SK-N-SH (cell line): ENCODE measurements around the gene MECP2. TPM values are rescaled to one million over a fixed set of nuclear protein-coding genes. Genes with fewer than 3 reads are reported as not detected.

Experiments
- CTCF ChIA-PET: fragments of 300-600, 350-600 bp; formaldehyde crosslinking; extraction: SDS; loops from one replicate; lab custom pipeline; 2021; lab: Yijun Ruan, JAX
- POLR2A ChIA-PET: fragments of 350-600 bp; sonication (Branson Sonifier 250); formaldehyde crosslinking; extraction: SDS; loops from one replicate; lab custom pipeline; 2020; ENCODE audit warnings: antibody characterized with exemption, inconsistent platforms; lab: Yijun Ruan, JAX
- DNase-seq: peaks from one replicate; pipeline ENCODE4 v3.0.0; 2012
- H2AFZ ChIP-seq: fragments of 200-600 bp; sonication (generic); 2 replicates; pipeline ENCODE4 v1.8.1; 2016; ENCODE audit warnings: antibody characterized with exemption, mild to moderate bottlenecking, low read depth
- H3F3A ChIP-seq: fragments of 200-600 bp; sonication (generic); replicated peaks from 2 replicates; pipeline ENCODE3; 2016; ENCODE audit warnings: antibody characterized with exemption, mild to moderate bottlenecking; ENCODE audit not compliant: insufficient read depth
- H3K27ac ChIP-seq, 2 experiments: fragments of 200-500 bp in 1 of 2; fragments of 200-600 bp in 1 of 2; sonication (Bioruptor generic) in 1 of 2; sonication (generic), shearing (Covaris generic) in 1 of 2; 2 replicates each; pipeline versions ENCODE4 v1.5.1 to v1.6.1; 2014 to 2016; ENCODE audit warnings: low read depth in 2 of 2, inconsistent platforms in 1 of 2, low read length in 1 of 2, mild to moderate bottlenecking in 1 of 2, mixed read lengths in 1 of 2
- H3K27me3 ChIP-seq: fragments of 200-600 bp; sonication (generic), shearing (Covaris generic); 2 replicates; pipeline ENCODE4 v1.6.1; 2016; ENCODE audit warnings: mixed run types; ENCODE audit not compliant: insufficient read depth
- H3K36me3 ChIP-seq, 2 experiments: fragments of 200-500 bp in 1 of 2; fragments of 200-600 bp in 1 of 2; sonication (Bioruptor generic) in 1 of 2; sonication (generic) in 1 of 2; replicated peaks in 1 of 2; 2 replicates each; pipeline versions ENCODE3 to v1.5.1; 2014 to 2016; ENCODE audit warnings: low read length in 1 of 2, mild to moderate bottlenecking in 1 of 2; ENCODE audit not compliant: insufficient read depth in 2 of 2, control insufficient read depth in 1 of 2
- H3K4me1 ChIP-seq, 2 experiments: fragments of 200-500 bp in 1 of 2; fragments of 200-600 bp in 1 of 2; sonication (Bioruptor generic) in 1 of 2; sonication (generic), shearing (Covaris generic) in 1 of 2; 2 replicates each; pipeline versions ENCODE4 v1.5.1 to v1.6.1; 2014 to 2016; ENCODE audit warnings: low read depth in 1 of 2, low read length in 1 of 2, mixed run types in 1 of 2; ENCODE audit not compliant: insufficient read depth in 2 of 2, control insufficient read depth in 1 of 2
- H3K4me2 ChIP-seq: fragments of 200-600 bp; sonication (generic), shearing (Covaris generic); 2 replicates; pipeline ENCODE4 v1.6.1; 2017; ENCODE audit warnings: mixed run types
- H3K4me3 ChIP-seq, 2 experiments: fragments of 200-500 bp in 1 of 2; fragments of 200-600 bp in 1 of 2; sonication (Bioruptor generic) in 1 of 2; sonication (generic), shearing (Covaris generic) in 1 of 2; 2 replicates each; pipeline versions ENCODE4 v1.5.1 to v1.8.1; 2014 to 2016; ENCODE audit warnings: low read depth in 2 of 2, inconsistent platforms in 1 of 2, low read length in 1 of 2, mild to moderate bottlenecking in 1 of 2, mixed read lengths in 1 of 2, moderate library complexity in 1 of 2
- H3K79me2 ChIP-seq: fragments of 200-600 bp; sonication (generic); 2 replicates; pipeline ENCODE4 v1.8.1; 2017; ENCODE audit warnings: mild to moderate bottlenecking; ENCODE audit not compliant: insufficient read depth
- H3K9ac ChIP-seq: fragments of 200-600 bp; sonication (generic); 2 replicates; pipeline ENCODE4 v1.6.1; 2017; ENCODE audit warnings: mixed run types
- H3K9me2 ChIP-seq: fragments of 200-600 bp; sonication (generic); 2 replicates; pipeline ENCODE4 v1.6.1; 2017; ENCODE audit warnings: mixed run types
- H3K9me3 ChIP-seq: fragments of 200-600 bp; sonication (generic); 2 replicates; pipeline ENCODE4 v1.6.1; 2017; ENCODE audit warnings: mixed run types, mild to moderate bottlenecking, moderate library complexity
- H4K20me1 ChIP-seq: fragments of 200-600 bp; sonication (generic); 2 replicates; pipeline ENCODE4 v1.6.1; 2017; ENCODE audit warnings: mild to moderate bottlenecking, mixed run types; ENCODE audit not compliant: insufficient read depth
- CTCF ChIP-seq: fragments of 200-600 bp; sonication (generic); IDR thresholded peaks from 2 replicates; pipeline ENCODE4 v1.6.1; 2017; ENCODE audit warnings: antibody characterized with exemption, mild to moderate bottlenecking, moderate library complexity
- FOXM1 ChIP-seq: IDR thresholded peaks from 2 replicates; pipeline ENCODE4 v1.4.0; 2012; ENCODE audit warnings: low read depth, mild to moderate bottlenecking
- GABPA ChIP-seq: IDR thresholded peaks from 2 replicates; pipeline ENCODE4 v1.4.0; 2012; ENCODE audit warnings: low read depth, mild to moderate bottlenecking
- GATA2 ChIP-seq: sonication (generic); formaldehyde crosslinking; IDR thresholded peaks from 2 replicates; pipeline ENCODE4 v1.5.0; 2020; ENCODE audit warnings: mild to moderate bottlenecking, missing genetic modification reagents
- MAX ChIP-seq: IDR thresholded peaks from 2 replicates; pipeline ENCODE4 v1.4.0; 2012; ENCODE audit warnings: low read depth
- MEF2A ChIP-seq: IDR thresholded peaks from 2 replicates; pipeline ENCODE4 v1.4.0; 2012; ENCODE audit warnings: low read depth, borderline replicate concordance
- MXI1 ChIP-seq: IDR thresholded peaks from 2 replicates; pipeline ENCODE4 v1.6.1; 2012; ENCODE audit warnings: mild to moderate bottlenecking, low read depth, low read length, improper control_type of control experiment
- NRF1 ChIP-seq: IDR thresholded peaks from 2 replicates; pipeline ENCODE4 v1.6.1; 2012; ENCODE audit warnings: low read depth, mild to moderate bottlenecking, low read length
- POLR2AphosphoS5 ChIP-seq: IDR thresholded peaks from 2 replicates; pipeline ENCODE4 v1.6.1; 2012; ENCODE audit warnings: low read depth, low read length
- RCOR1 ChIP-seq: fragments of 150-350 bp; IDR thresholded peaks from 2 replicates; pipeline ENCODE4 v1.6.1; 2017; ENCODE audit warnings: antibody characterized with exemption, low read length
- REST ChIP-seq: IDR thresholded peaks from 2 replicates; pipeline ENCODE4 v1.6.1; 2012; ENCODE audit warnings: mild to moderate bottlenecking, low read depth, low read length, moderate library complexity
- RXRA ChIP-seq: IDR thresholded peaks from 2 replicates; pipeline ENCODE4 v1.4.0; 2012; ENCODE audit warnings: low read depth, mild to moderate bottlenecking, borderline replicate concordance
- SMC3 ChIP-seq: IDR thresholded peaks from 2 replicates; pipeline ENCODE4 v1.6.1; 2012; ENCODE audit warnings: low read depth, low read length, improper control_type of control experiment
- TCF12 ChIP-seq: IDR thresholded peaks from 2 replicates; pipeline ENCODE4 v1.4.0; 2012
- TEAD4 ChIP-seq: IDR thresholded peaks from 2 replicates; pipeline ENCODE4 v1.4.0; 2012; ENCODE audit warnings: mild to moderate bottlenecking, borderline replicate concordance; ENCODE audit not compliant: insufficient read depth
- USF2 ChIP-seq: fragments of 150-350 bp; IDR thresholded peaks from 2 replicates; pipeline ENCODE4 v1.6.1; 2017; ENCODE audit warnings: antibody characterized with exemption, low read length, low read depth, borderline replicate concordance
- WGBS: methylation state at CpG from one replicate; pipeline ENCODE4 v1.1.6; 2017; ENCODE audit warnings: low lambda C conversion rate; 5-methylcytosine and 5-hydroxymethylcytosine counted together
- polyA plus RNA-seq, 3 experiments: library from polyadenylated mRNA; depleted of rRNA; stranded (reverse); fragments of >200 nt; gene quantifications; 2 replicates each; pipeline ENCODE4 v1.2.3, GENCODE V29; 2012

Gene MECP2
- polyA plus RNA-seq, 1 of the 3 experiments (the other 2 are of a cell fraction): 8.2 TPM

- DNase-seq: no peak
- Histone ChIP-seq H3K27ac (no peak overlapping the region), H3K27me3 (peaks cover 79% of the 10 kb centered on the region), H3K9me3 (no peaks in the 10 kb centered on the region), H2AFZ (no peak overlapping the region), H4K20me1 (no peaks in the 10 kb centered on the region), H3K4me3 (no peak overlapping the region), H3K79me2 (no peaks in the 10 kb centered on the region), H3K9me2 (no peaks in the 10 kb centered on the region), H3F3A (no peaks in the 10 kb centered on the region), H3K36me3 (peaks cover 0 to 11% of the 10 kb centered on the region in 2 experiments), H3K4me1 (no peaks in the 10 kb centered on the region; a peak in 1 of 4 replicates), H3K4me2 (no peak overlapping the region), H3K9ac (no peak overlapping the region)
- ChIA-PET POLR2A (no interaction called here), CTCF (interaction anchor here (1.1 to 12.4 kb wide), 4 partner anchors 9 to 24 kb away, joined by 3 to 94 read pairs (median 5); no protein-coding TSS in a partner anchor)
- WGBS: 8% methylated on average over 1 of the region's 1 CpG
- TF ChIP-seq POLR2AphosphoS5: no peak
- TF ChIP-seq USF2: no peak
- no peak for TF ChIP-seq TCF12
- TF ChIP-seq CTCF: no peak
- no peak for TF ChIP-seq SMC3
- no peak for TF ChIP-seq MAX
- no peak for TF ChIP-seq MXI1
- no peak for TF ChIP-seq RCOR1
- TF ChIP-seq TEAD4: no peak
- TF ChIP-seq GABPA: no peak
- TF ChIP-seq REST: no peak
- TF ChIP-seq NRF1: no peak
- no peak for TF ChIP-seq FOXM1
- TF ChIP-seq GATA2: no peak
- no peak for TF ChIP-seq RXRA
- no peak for TF ChIP-seq MEF2A
Observed at GRCh38 chrX:154027986-154028385, 69.5 kb downstream of the MECP2 start.
